Uterus (tissue), 2 donors: Measurements from ENCODE around the gene LGALS7.

ENCODE experiments used
- POLR2A ChIP-seq, 2 donors: fragments of 450-650 bp; IDR thresholded peaks; one replicate each; pipeline ENCODE4 v1.6.1; 2016; ENCODE audit warnings: antibody characterized with exemption in 2 of 2, mild to moderate bottlenecking in 1 of 2, moderate library complexity in 1 of 2
- TF ChIP-seq, protein P1 (sequence below), 4 experiments: fragments of 200-600 bp in 2 of 4; fragments of 450-650 bp in 2 of 4; sonication (generic) in 2 of 4; IDR thresholded peaks; one replicate each; pipeline ENCODE4 v1.5.1; 2016 to 2019; ENCODE audit warnings: antibody characterized with exemption in 4 of 4, mild to moderate bottlenecking in 2 of 4, moderate library complexity in 1 of 4

DNA sequence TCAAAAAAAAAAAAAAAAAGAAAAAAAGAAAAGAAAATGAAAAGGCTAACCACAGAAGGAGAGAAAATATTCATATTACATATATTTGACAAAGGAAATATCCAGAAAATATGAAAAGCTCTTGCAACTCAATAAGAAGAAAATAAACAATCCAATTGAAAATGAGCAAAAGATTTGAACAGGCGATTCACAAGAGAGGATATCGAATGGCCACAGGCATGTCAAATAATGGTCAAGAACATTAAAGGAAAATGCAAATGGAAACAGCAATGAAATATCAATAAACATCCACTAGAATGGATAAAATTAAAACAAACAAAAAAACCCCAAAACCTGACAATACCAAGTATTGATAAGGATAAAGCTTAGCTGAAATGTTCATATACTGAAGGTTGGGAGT lies 8.1 kb downstream of the LGALS7 start:
- TF ChIP-seq, protein P1, sequence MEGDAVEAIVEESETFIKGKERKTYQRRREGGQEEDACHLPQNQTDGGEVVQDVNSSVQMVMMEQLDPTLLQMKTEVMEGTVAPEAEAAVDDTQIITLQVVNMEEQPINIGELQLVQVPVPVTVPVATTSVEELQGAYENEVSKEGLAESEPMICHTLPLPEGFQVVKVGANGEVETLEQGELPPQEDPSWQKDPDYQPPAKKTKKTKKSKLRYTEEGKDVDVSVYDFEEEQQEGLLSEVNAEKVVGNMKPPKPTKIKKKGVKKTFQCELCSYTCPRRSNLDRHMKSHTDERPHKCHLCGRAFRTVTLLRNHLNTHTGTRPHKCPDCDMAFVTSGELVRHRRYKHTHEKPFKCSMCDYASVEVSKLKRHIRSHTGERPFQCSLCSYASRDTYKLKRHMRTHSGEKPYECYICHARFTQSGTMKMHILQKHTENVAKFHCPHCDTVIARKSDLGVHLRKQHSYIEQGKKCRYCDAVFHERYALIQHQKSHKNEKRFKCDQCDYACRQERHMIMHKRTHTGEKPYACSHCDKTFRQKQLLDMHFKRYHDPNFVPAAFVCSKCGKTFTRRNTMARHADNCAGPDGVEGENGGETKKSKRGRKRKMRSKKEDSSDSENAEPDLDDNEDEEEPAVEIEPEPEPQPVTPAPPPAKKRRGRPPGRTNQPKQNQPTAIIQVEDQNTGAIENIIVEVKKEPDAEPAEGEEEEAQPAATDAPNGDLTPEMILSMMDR (IDR thresholded peaks at IDR 0.05) = no peak
- no peak for TF ChIP-seq POLR2A (IDR thresholded peaks at IDR 0.05)
